HG02588 (cell line): Measurements from ENCODE around the gene TMEM80.
"Not testable (repeated sequence)": the region's sequence is repeated elsewhere in the genome, so short reads cannot be mapped to it uniquely, and the experiment has no call there.

Source experiments
- ATAC-seq: cut with Tn5 transposase; IDR thresholded peaks from one replicate; pipeline ENCODE4 v1.9.1; 2021; ENCODE audit warnings: mild to moderate bottlenecking, moderate library complexity; ENCODE audit not compliant: unreplicated experiment

TMEM80 gene

GRCh38 chr11:679271-680207, 16.1 kb upstream of the TMEM80 start:
- no peak for ATAC-seq

- ATAC-seq, result no peak
Observed at GRCh38 chr11:680476-680875, 15.1 kb upstream of the TMEM80 start.

- no peak for ATAC-seq
Observed at GRCh38 chr11:680970-681369, 14.6 kb upstream of the TMEM80 start.

GRCh38 chr11:686451-687243, 9.0 kb upstream of the TMEM80 start:
- ATAC-seq, result no peak

- ATAC-seq, result no peak
Observed at GRCh38 chr11:687751-688150, 7.9 kb upstream of the TMEM80 start.

- no peak for ATAC-seq
Observed at GRCh38 chr11:688681-689080, 6.9 kb upstream of the TMEM80 start.

GRCh38 chr11:689625-690024, 6.0 kb upstream of the TMEM80 start:
- no peak for ATAC-seq

GRCh38 chr11:690244-690643, 5.4 kb upstream of the TMEM80 start:
- not testable (repeated sequence) for ATAC-seq

- no peak for ATAC-seq
Observed at GRCh38 chr11:690738-691633, 4.6 kb upstream of the TMEM80 start.

- ATAC-seq, result no peak
Observed at GRCh38 chr11:691710-692590, 3.7 kb upstream of the TMEM80 start.

GRCh38 chr11:692824-693414, 2.7 kb upstream of the TMEM80 start:
- ATAC-seq, result no peak

GRCh38 chr11:693415-693831, 2.2 kb upstream of the TMEM80 start:
- ATAC-seq, result no peak

GRCh38 chr11:693887-694562, 1.6 kb upstream of the TMEM80 start:
- ATAC-seq, result no peak

GRCh38 chr11:694563-695287, 891 bp upstream of the TMEM80 start, which contains the start of gene DEAF1:
Gene DEAF1 (minus strand): TSS chr11:695222. CDS start chr11:695047, 175 bp downstream.
- peak; percentile 72 for ATAC-seq

- no peak for ATAC-seq
Observed at GRCh38 chr11:695288-695537, 403 bp upstream of the TMEM80 start.

GRCh38 chr11:696955-697491, 1.4 kb downstream of the TMEM80 start:
- ATAC-seq, result no peak

- ATAC-seq, result no peak
Observed at GRCh38 chr11:697811-698311, 2.2 kb downstream of the TMEM80 start.

GRCh38 chr11:698493-699115, 3.0 kb downstream of the TMEM80 start:
- ATAC-seq, result no peak
